Chondrocyte (in vitro differentiated cells): ENCODE measurements around the gene SPSB2. TPM values are rescaled to one million over a fixed set of nuclear protein-coding genes. Genes with fewer than 3 reads are reported as not detected.

Experiments used
- DNase-seq: peaks from one replicate; pipeline ENCODE4 v3.0.0; 2021; ENCODE audit warnings: mixed read lengths, low spot score
- H3K27ac Mint-ChIP-seq: one replicate; pipeline ENCODE4 v1.8.0; 2021; ENCODE audit warnings: mild to moderate bottlenecking, moderate library complexity, mixed read lengths; ENCODE audit not compliant: unreplicated experiment
- H3K27me3 Mint-ChIP-seq: 2 replicates; pipeline ENCODE4 v1.8.0; 2021; ENCODE audit warnings: low read depth, mixed read lengths
- H3K36me3 Mint-ChIP-seq: 2 replicates; pipeline ENCODE4 v1.8.0; 2021; ENCODE audit warnings: low read depth, mixed read lengths
- H3K4me1 Mint-ChIP-seq: 2 replicates; pipeline ENCODE4 v1.8.0; 2021; ENCODE audit warnings: low read depth, mild to moderate bottlenecking, mixed read lengths
- H3K4me3 Mint-ChIP-seq: one replicate; pipeline ENCODE4 v1.8.0; 2021; ENCODE audit warnings: mild to moderate bottlenecking, moderate library complexity, mixed read lengths; ENCODE audit not compliant: unreplicated experiment
- H3K9me3 Mint-ChIP-seq: 2 replicates; pipeline ENCODE4 v1.8.0; 2021; ENCODE audit warnings: low read depth, mixed read lengths
- CTCF ChIP-seq: fragments of 200-600 bp; sonication (generic); IDR thresholded peaks from 2 replicates; pipeline ENCODE4 v1.5.0; 2021; ENCODE audit warnings: antibody characterized with exemption, mild to moderate bottlenecking, moderate library complexity
- total RNA-seq: library from RNA; stranded (reverse); gene quantifications from 3 replicates; pipeline ENCODE4 v1.2.1, GENCODE V29; 2021

SPSB2 gene
- total RNA-seq, 1 donor from 2014 or later: 7.6 TPM

- H3K27ac Mint-ChIP-seq: no peak overlapping the region
- peak overlapping the region; percentile 44 for H3K4me3 Mint-ChIP-seq
- no peaks in the 10 kb centered on the region for H3K9me3 Mint-ChIP-seq
- H3K27me3 Mint-ChIP-seq: no peaks in the 10 kb centered on the region
- peaks cover 56% of the 10 kb centered on the region for H3K4me1 Mint-ChIP-seq
- no peaks in the 10 kb centered on the region for H3K36me3 Mint-ChIP-seq
- peak; percentile 90 for TF ChIP-seq CTCF
- DNase-seq: no peak
These were observed 47.5 kb downstream of the SPSB2 start for GRCh38 chr12:6825398-6826124.

DNA sequence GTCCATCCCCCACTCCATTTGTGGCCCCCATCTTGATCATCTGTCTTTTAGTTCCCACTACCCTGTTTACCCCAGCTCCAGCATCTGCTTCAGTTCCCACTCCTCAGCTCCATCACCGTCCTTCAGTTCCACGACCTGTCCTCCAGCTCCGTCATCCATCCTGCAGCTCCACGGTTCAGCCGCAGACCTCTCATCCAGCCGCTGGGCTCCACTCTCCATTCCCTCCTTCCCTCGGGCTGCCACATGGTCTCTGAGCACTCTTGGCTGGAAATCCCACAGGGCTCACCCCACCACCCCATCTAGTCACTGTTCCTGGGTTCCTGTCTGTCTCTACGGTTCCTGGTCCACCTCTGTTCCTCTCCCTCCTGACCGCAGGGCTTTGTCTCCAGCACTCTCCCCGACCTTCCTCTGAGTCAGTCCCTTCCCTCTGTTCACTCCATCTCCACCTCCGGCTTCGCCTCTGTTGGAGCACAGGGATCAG, 48.2 kb downstream of the SPSB2 start:
- no peak for TF ChIP-seq CTCF
- no peak for DNase-seq
- Mint-ChIP-seq H3K27ac (no peak overlapping the region), H3K36me3 (no peaks in the 10 kb centered on the region), H3K27me3 (no peaks in the 10 kb centered on the region), H3K4me3 (no peak overlapping the region), H3K9me3 (no peaks in the 10 kb centered on the region), H3K4me1 (peaks cover 55% of the 10 kb centered on the region)

- DNase-seq: no peak
- TF ChIP-seq CTCF: no peak
These were observed 48.9 kb downstream of the SPSB2 start for GRCh38 chr12:6824085-6824775.

GRCh38 chr12:6823182-6824084, 49.7 kb downstream of the SPSB2 start:
- Mint-ChIP-seq H3K36me3 (no peaks in the 10 kb centered on the region), H3K27me3 (no peaks in the 10 kb centered on the region), H3K9me3 (no peaks in the 10 kb centered on the region), H3K4me3 (no peak overlapping the region), H3K27ac (peak overlapping the region; percentile 10), H3K4me1 (peaks cover 56% of the 10 kb centered on the region)
- DNase-seq: no peak
- no peak for TF ChIP-seq CTCF

More at GRCh38 chr12:6824085-6824775, 48.9 kb downstream of the SPSB2 start:
- H3K4me3 Mint-ChIP-seq: no peak overlapping the region
- no peaks in the 10 kb centered on the region for H3K36me3 Mint-ChIP-seq
- no peak overlapping the region for H3K27ac Mint-ChIP-seq
- no peaks in the 10 kb centered on the region for H3K27me3 Mint-ChIP-seq
- H3K4me1 Mint-ChIP-seq: peaks cover 56% of the 10 kb centered on the region
- H3K9me3 Mint-ChIP-seq: no peaks in the 10 kb centered on the region
